Activated CD8-positive, alpha-beta memory T cell treated with anti-CD3 and anti-CD28 coated beads for 24 hours (primary cell): ENCODE data around the gene CARM1.
"Not testable (repeated sequence)": the region's sequence is repeated elsewhere in the genome, so short reads cannot be mapped to it uniquely, and the experiment has no call there.

ENCODE experiments used
- DNase-seq: peaks from one replicate; pipeline ENCODE4 v3.0.0-alpha.2; 2020

Gene CARM1

DNA sequence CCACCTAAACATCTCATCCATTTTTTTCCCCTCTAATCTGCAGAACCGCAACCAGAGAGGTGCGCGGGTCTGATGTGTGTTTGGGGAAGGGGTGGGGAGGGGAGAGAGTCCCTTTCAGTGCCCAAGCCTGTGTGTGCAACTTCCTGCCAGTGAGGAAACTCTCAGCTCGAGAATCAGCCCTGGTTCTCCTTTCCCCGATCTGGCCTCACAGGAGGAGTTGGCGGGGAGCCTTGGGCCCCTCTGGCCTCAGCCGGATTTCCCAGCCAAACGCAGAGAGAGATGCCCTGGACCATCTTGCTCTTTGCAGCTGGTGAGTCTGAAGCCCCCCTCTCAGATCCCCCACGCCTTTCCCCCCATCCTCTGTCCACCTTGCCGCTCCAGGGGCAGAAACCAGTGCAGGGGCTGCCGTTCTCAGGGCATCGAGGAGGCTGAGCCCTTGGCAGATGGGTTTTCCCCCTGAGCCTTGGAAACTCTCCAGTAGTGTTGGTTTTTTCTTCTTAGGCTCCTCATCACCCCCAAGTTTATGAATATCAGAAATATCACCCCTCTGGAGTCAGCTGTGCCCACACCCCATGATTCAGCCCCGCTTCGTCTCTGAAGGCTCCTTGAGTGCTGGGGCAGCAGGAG, 23.0 kb upstream of the CARM1 start, which contains the start of gene C19orf38:
C19orf38 (plus strand) TSS at position 186 of the 627 bp plus-strand sequence; CDS start at position 280, 94 bp downstream.
- no peak for DNase-seq

DNA sequence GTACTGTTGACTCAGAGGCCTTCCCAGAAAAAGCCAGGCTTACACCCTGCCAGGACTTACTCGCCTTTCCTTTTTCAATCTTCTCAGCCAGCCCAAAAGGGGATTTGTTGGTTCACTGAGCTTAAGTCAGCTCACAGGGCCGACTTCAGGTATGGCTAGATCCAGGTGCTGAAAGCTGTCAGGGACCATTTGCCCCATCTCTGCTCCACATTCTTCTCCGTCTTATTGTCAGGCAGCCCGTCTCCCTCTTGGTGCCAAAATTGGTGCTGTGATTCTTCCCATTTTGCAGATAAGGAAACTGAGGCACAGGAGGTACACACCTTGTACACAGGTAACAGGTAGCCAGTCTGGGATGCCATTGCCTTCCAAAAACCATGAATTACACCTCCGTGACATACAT, 20.7 kb upstream of the CARM1 start:
- no peak for DNase-seq

DNA sequence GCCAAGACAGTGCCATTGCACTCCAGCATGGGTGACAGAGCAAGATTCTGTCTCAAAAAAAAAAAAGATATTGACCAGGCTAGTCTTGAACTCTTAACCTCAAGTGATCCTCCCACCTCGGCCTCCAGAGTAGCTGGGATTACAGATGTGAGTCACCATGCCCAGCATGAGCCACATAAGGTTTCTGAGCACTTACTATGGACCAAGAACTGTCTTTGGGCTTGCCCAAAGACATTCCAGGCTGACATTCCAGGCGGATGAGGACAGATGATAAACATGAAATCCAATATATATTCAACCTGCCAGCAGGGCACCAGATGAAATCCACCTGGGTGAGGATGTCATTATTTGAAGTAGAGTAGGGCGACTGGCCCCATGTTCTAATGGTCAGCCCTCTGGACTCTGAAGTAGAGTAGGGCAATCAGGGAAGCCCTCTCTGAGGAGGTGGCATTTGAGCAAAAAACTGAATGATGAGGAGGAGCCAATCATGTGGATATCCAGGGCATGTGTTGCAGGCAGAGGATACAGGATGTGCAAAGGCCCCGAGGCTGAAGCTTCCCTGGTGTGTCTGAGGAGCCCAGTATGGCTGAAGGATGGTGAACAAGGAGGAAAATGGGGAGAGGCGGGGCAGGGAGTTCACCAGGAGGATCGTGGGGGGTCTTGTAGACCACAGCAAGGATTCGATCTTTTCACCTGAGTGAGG, 19.1 kb upstream of the CARM1 start:
- DNase-seq, result no peak

DNA sequence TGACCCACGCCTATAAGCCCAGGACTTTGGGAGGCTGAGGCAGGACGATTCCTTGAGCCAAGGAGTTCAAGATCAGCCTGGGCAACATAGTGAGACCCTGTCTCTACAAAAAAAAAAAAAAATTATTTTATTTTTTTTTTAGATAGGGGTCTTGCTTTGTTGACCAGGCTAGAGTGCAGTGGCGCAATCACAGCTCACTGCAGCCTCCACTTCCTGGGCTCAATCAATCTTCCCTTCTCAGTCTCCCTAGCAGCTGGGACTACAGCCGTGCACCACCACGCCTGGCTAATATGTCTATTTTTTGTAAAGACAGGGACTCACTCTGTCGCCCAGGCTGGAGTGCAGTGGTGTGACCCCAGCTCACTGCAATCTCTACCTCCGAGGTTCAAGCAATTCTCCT, 18.4 kb upstream of the CARM1 start:
- DNase-seq, result no peak

DNA sequence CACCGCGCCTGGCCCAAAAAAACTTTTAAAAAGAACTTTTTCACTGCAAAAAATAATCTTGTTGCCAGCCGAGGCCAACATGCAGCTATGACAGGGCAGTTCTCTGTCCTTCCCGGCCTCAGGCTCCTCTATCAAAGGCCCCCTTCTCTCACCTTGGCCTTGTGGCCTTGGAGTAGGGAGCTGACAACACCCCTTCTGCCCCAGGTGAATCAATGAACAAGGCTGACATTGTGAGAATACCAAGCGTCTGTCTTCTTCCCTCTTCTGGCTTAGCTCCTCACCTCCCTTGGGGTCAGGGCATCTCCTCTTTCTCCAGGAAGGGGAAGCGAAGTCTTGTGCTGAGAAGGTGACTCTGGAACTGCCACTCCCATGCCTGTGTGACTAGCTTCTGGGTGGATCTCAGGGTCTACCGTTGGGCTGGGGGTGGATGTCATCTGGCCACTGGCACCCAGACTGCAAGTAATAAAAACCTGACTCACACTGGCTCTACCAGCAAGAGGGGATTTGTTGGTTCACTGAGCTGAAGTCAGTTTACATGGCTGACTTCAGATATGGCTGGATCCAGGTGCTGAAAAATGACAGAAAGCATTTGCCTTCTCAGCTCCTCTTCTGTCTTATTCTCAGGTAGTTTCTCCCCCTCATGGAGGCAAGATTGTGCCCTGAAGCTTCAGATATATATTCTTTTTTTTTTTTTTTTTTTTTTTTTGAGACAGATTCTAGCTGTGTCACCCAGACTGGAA, 16.8 kb upstream of the CARM1 start:
- no peak for DNase-seq

DNA sequence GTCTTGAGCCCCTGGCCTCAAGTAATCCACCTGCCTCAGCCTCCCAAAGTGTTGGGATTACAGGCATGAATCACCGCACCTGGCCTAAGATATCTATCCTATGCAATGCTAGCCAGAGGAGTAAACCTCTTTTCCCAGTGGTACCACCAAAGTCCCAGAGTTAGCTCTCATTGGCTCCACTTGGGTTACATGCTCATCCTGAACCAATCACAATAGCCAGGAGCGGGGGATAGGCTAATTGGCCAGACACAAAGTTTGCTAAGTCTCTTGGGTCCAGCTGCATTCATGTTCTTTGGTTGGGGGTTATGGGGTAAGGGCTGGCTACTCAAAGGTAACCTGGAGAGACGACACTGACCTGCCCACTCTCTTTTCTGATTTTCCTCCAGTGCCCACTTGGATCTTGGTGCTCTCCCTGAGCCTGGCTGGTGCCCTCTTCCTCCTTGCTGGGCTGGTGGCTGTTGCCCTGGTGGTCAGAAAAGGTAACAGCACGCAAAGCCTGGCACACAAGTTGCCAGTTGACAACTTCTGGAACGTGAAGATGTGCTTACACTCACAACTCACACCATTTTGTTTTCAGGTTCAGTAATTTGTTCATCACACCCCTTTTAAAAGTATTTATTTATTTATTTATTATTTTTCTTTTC, 15.4 kb upstream of the CARM1 start:
- no peak for DNase-seq

DNA sequence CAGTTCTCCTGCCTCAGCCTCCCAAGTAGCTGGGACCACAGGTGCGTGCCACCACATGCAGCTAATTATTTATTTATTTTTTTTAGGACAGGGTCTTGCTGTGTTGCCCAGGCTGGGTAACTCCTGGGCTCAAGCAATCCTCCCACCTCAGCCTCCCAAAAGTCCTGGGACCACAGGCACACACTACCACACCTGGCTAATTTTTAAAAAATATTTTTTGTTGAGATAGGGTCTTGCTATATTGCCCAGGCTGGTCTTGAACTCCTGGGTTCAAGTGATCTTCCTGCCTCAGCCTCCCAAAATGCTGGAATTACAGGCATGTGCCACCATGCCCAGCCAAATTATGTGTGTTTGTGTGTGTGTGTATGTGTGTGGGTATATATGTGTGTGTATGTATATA, 14.5 kb upstream of the CARM1 start:
- DNase-seq, result not testable (repeated sequence)

DNA sequence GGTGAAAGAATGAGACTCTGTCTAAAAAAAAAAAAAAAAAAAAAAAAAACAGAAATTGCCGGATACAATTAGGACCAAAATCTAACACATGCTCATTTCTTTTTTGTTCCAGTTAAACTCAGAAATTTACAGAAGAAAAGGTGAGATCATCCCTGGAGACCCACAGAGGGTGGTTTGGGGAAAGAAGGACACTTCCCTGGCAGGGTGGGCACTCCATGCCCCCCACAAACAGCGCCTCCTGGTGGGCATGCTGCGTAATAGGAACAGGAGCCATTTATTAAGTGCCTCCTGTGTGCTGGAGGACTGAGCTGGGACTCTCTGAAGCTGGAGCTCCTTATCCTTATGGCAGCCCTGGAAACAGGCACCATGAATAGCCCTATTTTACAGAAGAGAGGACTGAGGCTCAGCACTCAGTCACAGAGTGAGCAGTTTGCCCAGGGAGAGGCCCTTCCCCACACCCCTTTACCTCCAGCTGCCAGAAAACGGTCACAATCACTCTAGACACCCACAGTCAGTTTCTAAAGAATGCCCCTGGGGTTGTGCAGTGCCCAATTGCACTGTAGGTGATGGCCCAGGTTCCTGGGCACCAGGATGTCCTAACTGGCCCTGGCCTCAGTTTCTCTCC, 13.0 kb upstream of the CARM1 start:
- peak; percentile 68 for DNase-seq

DNA sequence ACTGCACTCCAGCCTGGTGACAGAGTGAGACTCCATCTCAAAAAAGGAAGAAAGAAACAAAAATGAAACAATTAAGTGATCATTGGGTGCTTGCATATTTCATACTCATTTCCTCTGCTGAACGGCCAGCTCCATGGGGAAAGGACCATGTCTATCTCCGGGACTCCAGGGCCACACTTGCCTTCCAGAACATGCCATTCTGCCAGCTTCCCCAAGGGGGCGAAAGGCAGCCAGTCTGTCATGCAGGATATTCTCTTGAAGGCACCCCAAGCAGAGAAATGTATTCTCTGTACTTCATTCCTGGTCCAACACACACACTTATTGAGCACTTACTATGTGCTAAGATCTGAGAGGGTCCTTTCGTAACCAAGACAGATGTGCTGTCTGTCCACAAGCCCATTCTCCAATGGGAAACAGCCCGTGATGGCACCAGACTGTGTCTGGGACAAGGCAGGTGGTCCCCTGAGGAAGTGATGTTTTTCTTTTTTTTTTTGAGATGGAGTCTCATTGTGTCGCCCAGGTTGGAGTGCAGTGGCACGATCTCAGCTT, 10.2 kb upstream of the CARM1 start:
- no peak for DNase-seq

DNA sequence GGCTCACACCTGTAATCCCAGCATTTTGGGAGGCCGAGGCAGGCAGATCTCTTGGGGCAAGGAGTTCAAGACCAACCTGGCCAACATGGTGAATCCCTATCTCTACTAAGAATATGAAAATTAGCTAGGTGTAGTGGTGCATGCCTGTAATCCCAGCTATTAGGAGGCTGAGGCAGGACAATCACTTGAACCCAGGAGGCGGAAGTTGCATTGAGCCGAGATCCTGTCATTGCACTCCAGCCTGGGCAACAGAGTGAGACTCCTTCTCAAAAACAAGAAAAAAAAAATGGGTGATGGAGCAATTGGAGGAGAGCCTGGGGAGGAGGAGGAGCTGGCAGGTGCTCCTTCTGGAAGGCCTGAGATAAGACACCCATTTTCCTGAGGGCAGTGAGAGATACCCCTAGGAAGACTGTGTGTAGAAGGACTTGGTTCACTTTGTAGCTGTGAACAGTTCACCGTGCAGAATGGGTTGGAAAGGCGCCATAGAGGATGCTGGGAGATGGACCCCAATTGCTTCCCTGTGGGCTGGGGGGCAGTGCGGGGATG, 8.7 kb upstream of the CARM1 start:
- no peak for DNase-seq

DNA sequence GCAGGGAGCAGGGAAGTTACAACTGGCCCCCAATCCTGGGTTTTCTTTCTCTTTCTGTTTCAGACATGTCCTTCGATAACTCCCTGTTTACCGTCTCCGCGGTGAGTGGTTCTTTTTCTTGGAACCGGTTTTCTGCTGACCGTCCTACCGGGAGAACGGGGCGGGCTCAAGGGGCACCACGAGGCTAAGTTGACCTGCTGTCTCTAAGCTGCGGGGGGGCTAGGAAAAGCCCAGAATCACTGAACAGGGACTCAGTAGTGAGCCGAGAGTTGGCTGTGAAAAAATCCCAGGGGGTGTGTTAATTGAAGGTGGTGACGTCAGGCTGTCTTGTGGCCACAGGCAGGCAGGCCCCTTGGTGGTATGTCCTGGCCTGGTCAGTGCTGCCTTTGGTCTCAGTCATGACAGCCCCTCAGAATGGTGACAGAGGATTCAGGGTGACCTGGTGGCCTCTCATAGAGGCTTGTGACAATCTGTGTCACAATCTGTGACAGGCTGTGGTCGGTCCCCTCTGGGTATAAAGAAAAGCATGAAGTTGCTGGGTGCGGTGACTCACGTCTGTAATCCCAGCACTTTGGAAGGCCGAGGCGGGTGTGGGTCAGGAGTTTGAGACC, 8.1 kb upstream of the CARM1 start:
- no peak for DNase-seq

DNA sequence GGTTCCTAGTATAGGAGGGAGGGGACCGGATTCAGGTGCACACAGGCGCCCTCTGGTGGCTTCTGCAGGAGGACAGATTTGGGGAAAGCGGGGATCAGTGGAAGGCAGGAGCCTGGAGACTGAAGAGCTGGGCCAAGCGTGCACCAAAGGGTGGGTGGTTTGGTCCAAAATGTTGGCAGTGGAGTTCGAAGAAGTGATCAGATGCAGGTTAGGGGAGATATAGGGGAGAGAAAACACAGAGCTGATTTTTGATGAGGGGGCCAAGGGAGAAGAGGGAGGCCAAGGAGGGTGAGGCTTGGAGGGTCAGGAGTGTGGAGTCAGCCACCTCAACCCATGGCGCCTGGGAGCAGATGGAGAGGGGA, 6.8 kb upstream of the CARM1 start:
- DNase-seq, result peak; percentile 91

DNA sequence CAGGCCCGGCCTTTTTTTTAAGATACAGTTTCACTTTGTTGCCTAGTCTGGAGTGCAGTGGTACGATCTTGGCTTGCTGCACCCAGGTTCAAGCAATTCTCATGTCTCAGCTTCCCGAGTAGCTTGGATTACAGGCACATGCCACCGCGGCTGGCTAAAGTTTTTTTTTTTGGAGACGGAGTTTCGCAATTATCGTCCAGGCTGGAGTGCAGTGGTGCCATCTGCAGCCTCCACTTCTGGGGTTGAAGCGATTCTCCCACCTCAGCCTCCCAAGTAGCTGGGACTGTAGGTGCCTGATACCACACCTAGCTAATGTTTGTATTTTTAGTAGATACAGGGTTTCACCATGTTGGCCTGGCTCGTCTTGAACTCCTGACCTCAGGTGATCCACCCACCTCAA, 4.9 kb upstream of the CARM1 start:
- no peak for DNase-seq

DNA sequence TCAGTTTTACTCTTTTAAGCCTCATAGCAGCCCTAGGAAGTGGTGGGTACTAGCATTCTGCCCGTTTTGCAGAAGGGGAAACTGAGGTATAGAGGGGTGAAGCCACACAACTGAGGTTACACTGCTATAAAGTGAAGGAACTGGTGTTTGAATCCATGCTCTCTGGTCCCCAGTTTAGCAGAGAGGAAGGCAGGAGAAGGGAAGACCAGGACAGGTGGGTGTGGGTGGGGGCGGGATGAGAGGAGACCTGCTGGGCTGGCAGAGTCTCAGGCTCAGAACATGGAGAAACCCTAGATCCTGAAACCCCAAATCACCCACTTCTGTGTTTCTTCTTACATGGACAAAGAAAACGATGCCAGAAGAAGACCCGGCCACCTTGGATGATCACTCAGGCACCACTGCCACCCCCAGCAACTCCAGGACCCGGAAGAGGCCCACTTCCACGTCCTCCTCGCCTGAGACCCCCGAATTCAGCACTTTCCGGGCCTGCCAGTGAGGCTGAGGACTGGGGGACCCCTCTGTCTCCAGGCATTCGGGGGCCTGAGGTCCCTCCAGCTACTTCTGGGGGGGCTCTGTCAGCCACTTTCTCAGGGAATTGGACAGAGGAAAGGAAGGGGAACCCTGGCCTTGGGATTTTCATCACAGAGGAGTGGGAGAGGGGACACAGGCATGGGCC, 2.3 kb upstream of the CARM1 start:
- no peak for DNase-seq

DNA sequence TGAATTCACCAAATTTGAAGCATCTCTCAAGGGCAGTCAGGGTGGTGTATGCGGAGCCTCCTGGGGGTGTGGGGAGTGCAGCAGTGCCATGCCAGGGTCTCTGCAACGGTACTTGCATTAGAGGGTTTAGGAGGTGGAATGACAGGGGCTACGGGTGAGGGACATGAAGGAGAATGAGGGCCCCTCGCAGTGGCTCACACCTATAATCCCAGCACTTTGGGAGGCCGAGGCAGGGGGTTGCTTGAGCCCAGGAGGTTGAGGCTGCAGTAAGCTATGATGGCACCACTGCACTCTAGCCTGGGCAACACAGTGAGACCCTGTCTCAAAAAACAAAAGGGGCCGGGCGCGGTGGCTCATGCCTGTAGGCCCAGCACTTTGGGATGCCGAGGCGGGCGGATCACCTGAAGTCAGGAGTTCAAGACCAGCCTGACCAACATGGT, 1.5 kb upstream of the CARM1 start:
- not testable (repeated sequence) for DNase-seq

DNA sequence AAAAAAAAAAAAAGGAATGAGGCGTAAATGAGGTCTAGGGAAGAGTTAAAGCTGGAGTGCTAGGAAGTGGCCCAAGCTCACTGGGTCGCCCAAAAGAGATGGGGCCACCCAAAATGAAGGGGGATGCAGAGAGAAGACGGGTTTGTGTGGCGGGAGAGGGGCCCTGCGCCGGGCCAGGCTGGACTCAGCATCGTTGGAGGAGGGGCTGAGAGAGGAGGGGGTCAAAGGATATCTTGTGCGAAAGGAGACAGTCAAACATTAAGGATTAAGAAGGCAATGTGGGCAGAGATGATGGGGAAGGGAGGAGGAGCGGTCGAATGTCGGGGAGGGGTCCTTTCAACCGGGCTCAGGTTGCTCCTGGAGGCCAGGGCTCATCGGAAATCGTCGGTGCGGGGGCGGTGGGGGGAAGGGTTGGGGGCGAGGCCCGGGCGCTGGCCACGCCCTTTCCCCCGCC, 825 bp upstream of the CARM1 start:
- no peak for DNase-seq

DNA sequence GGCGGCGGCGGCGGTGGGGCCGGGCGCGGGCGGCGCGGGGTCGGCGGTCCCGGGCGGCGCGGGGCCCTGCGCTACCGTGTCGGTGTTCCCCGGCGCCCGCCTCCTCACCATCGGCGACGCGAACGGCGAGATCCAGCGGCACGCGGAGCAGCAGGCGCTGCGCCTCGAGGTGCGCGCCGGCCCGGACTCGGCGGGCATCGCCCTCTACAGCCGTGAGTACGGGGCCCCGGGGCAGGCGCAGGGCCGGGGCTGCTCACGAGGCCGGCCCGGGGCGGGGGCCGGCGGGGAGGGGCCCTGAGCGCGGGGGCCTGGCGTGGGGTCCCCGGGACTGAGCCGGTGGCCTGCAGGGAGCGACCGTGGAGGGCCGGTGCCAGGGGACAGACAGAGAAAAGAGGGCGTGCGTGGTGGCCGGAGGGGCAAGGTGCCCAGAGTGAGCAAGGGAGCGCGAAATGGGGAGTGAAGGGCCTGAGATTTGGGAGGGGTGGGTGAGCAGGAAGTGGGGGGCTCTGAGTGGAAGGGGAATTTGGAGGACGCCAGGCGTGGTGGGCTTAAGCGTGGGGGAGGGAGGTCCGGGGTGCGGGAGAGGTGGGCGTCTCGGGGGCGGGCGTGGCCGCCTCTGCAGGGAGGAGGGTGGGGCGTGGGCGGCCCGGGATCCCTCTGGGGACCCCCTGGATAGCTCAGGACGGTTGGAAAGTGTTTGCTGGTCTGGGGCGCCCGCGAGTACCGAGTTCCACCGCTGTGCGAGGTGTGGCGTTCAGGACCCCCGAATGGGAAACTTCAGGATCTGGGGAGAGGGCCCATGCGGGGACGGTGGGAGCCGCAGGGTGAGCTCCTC, 575 bp downstream of the CARM1 start:
- peak; percentile 79 for DNase-seq

DNA sequence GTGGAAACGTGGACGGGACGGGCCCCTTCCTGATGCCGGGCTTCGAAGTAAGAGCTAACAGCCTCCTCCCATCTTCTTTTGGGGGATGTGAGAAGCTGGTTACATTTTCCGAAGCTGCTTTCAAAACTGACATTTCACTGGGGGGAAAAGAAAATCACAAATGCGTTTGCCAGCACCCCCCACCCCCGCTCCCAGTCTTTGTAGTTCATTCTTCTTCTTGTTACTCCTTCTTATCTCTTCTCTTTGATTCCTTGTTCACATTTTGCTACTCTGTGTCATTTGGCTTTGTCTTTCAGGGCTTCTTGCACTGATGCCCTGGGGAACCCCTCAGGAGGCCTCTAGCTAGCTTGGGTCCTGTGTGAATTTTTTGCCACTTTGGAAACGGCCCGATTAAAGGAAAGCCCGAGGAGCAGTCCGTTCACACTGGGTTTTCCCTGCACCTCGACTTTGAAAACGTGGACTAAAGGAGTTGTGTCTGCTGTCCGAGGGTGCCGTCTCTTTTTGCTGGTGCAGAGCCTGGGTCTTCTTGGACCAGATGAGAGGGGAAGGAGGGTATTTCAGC, 1.3 kb downstream of the CARM1 start:
- no peak for DNase-seq

DNA sequence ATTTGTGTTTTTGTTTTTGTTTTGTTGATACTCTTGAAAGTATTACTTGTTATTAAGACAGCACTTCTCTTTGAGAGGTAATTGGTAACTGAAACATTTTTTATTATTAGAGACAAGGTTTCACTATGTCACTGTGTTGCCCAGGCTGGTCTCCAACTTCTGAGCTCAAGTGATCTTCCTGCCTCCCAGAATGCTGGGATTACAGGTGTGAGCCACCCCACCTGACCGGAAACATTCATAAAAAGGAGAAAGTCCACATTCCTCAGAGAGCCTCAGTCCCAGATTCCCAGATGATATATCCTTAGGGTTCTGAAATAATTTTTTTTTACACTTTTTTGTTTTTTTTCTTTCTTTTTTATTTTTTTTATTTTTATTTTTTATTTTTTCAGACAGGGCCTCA, 2.7 kb downstream of the CARM1 start:
- no peak for DNase-seq
